ENCODE measurements around the gene BCAS3. TPM values are rescaled to one million over a fixed set of nuclear protein-coding genes. Genes with fewer than 3 reads are reported as not detected.

The BCAS3 gene
- total and polyA plus RNA-seq, 10 donors, result 3.7 to 56.0 (median 42.3) TPM

DNA sequence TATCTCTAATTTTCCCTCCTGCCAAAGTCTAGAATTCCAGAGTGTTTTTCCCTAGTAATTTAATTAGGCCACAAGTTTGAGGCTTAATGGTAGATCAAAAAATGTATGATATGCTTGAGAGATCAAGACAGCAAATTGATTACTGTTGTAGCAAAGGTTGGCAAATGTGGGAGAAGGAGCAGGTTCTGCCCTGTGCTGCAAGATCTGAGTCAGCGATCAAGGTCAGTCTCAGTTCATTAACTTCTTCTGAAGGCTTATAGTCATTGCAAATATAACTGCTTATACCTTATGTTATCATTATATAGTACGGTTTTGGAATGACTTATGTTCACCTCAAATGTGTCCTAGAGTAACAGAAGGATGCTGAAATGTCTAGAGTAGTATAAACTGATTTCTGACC lies 490.9 kb downstream of the BCAS3 start:
- peaks cover 0 to 23% (median 0%) of the 10 kb centered on the region in 6 donors for H3K36me3 ChIP-seq
- DNase-seq, result no peak
- no peaks in the 10 kb centered on the region for H3K27me3 ChIP-seq (replicated peaks in 1 of 7)
- H3K27ac ChIP-seq, result no peak overlapping the region
- H3K9me3 ChIP-seq, result peaks cover 0 to 10% (median 7%) of the 10 kb centered on the region in 8 donors
- no peak for TF ChIP-seq POLR2AphosphoS5 (IDR thresholded peaks at IDR 0.05)
- TF ChIP-seq, protein P1, sequence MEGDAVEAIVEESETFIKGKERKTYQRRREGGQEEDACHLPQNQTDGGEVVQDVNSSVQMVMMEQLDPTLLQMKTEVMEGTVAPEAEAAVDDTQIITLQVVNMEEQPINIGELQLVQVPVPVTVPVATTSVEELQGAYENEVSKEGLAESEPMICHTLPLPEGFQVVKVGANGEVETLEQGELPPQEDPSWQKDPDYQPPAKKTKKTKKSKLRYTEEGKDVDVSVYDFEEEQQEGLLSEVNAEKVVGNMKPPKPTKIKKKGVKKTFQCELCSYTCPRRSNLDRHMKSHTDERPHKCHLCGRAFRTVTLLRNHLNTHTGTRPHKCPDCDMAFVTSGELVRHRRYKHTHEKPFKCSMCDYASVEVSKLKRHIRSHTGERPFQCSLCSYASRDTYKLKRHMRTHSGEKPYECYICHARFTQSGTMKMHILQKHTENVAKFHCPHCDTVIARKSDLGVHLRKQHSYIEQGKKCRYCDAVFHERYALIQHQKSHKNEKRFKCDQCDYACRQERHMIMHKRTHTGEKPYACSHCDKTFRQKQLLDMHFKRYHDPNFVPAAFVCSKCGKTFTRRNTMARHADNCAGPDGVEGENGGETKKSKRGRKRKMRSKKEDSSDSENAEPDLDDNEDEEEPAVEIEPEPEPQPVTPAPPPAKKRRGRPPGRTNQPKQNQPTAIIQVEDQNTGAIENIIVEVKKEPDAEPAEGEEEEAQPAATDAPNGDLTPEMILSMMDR (IDR thresholded peaks at IDR 0.05 in 8 of 11, conservative IDR thresholded peaks at IDR 0.05 in 3 of 11), result no peak
- no peak for TF ChIP-seq POLR2A (IDR thresholded peaks at IDR 0.05)
- H3K4me1 ChIP-seq, result no peaks in the 10 kb centered on the region
- no peak overlapping the region for H3K4me3 ChIP-seq
- 66 to 86% (median 82%) methylated on average over 2 of the region's 2 CpGs for WGBS, 5 donors
- intact Hi-C loops (cut with DNase I; ENCODE audit: low total_unique reads), result no loop called here

DNA sequence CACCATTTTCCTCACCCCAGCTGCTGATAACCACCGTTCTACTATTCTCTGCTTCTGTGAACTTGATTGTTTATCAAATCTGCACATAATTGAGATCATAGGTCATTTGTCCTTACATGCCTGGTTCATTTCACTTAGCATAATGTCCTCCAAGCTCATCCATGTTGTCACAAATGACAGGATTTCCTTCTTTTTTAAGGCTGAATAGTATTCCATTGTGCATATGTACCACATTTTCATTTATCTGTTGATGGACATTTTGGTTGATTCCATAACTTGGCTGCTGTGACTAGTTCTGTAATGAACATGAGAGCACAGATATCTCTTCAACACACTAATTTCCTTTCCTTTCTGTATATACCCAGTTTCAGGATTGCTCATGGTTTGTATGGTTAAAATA lies 496.7 kb downstream of the BCAS3 start:
- WGBS, 5 donors, result 82 to 96% (median 93%) methylated on average over 1 of the region's 1 CpG
- no peaks in the 10 kb centered on the region for H3K9me3 ChIP-seq
- no peak overlapping the region for H3K4me3 ChIP-seq
- no peaks in the 10 kb centered on the region for H3K27me3 ChIP-seq (replicated peaks in 1 of 7)
- no peak overlapping the region for H3K27ac ChIP-seq
- no peak for DNase-seq
- peaks cover 0 to 23% (median 0%) of the 10 kb centered on the region in 6 donors for H3K36me3 ChIP-seq
- H3K4me1 ChIP-seq, result no peaks in the 10 kb centered on the region
- intact Hi-C loops (cut with DNase I; ENCODE audit: low total_unique reads), result no loop called here
- TF ChIP-seq POLR2A (IDR thresholded peaks at IDR 0.05), result no peak
- TF ChIP-seq, protein P1 (IDR thresholded peaks at IDR 0.05 in 8 of 11, conservative IDR thresholded peaks at IDR 0.05 in 3 of 11), result no peak
- TF ChIP-seq POLR2AphosphoS5 (IDR thresholded peaks at IDR 0.05), result no peak

DNA sequence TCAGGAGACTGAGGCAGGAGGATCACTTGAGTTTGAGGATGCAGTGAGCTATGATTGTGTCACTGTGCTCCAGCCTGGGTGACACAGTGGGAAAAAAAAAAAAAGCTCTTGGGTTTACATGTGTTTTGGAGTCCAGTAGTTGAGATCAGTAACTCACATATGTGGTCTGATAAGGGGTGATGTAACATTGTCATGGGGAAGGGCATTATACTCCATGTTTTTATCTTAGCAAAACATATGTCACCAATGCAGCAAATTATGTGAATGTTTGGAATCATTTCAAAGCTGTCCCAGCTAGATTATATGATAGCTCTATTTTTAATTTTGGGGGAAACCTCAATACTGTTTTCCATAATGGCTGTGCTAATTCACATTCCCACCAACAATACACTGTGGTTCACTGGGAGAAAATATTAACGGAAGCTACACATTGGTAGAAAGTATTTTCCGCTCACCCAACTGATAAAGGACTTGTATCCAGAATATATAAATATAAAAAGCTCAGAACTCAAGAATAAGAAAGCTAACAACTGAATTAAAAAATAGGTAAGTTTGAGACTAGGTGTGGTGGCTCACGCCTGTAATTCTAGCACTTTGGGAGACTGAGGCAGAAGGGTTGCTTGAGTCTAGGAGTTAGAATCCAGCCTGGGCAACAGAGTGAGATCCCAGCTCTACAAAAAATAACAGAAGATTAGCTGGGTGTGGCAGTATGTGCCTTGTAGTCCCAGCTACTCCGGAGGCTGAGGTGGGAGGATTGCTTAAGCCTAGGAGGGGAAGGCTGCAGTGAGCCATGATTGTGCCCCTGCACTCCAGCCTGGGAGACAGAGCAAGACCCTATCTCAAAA lies 497.9 kb downstream of the BCAS3 start:
- Histone ChIP-seq H3K36me3 (peaks cover 0 to 15% (median 0%) of the 10 kb centered on the region in 6 donors), H3K27ac (no peak overlapping the region), H3K27me3 (replicated peaks in 1 of 7) (no peaks in the 10 kb centered on the region), H3K9me3 (no peaks in the 10 kb centered on the region), H3K4me1 (no peaks in the 10 kb centered on the region), H3K4me3 (no peak overlapping the region)
- TF ChIP-seq POLR2AphosphoS5 (IDR thresholded peaks at IDR 0.05) (no peak), POLR2A (IDR thresholded peaks at IDR 0.05) (no peak)
- TF ChIP-seq, protein P1 (IDR thresholded peaks at IDR 0.05 in 8 of 11, conservative IDR thresholded peaks at IDR 0.05 in 3 of 11), result no peak
- DNase-seq, result no peak
- intact Hi-C loops (cut with DNase I; ENCODE audit: low total_unique reads), result no loop called here
- WGBS, 5 donors, result 95 to 98% (median 97%) methylated on average over 4 of the region's 4 CpGs

DNA sequence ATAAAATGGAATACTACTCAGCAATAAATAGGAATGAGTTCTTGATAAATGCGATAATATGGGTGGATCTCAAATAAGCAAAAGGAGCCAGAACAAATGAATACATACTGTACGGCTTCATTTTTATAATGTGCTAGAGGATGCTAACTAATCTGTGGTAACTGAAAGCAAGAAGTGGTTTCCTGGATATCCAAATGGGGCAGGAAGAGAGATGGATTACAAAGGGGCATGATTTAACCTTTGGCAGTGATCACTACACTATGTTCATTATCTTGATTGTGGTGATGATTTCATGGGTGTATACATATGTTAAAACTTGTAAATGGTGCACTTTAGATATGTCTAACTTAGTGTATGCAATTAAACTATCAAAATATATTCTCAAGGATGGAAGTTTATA lies 499.7 kb downstream of the BCAS3 start:
- Histone ChIP-seq H3K36me3 (peaks cover 0 to 2% (median 0%) of the 10 kb centered on the region in 6 donors), H3K9me3 (no peaks in the 10 kb centered on the region), H3K4me3 (no peak overlapping the region), H3K27me3 (replicated peaks in 1 of 7) (no peaks in the 10 kb centered on the region), H3K27ac (no peak overlapping the region), H3K4me1 (no peaks in the 10 kb centered on the region)
- TF ChIP-seq POLR2AphosphoS5 (IDR thresholded peaks at IDR 0.05), result no peak
- TF ChIP-seq, protein P1 (IDR thresholded peaks at IDR 0.05 in 8 of 11, conservative IDR thresholded peaks at IDR 0.05 in 3 of 11), result no peak
- no peak for TF ChIP-seq POLR2A (IDR thresholded peaks at IDR 0.05)
- intact Hi-C loops (cut with DNase I; ENCODE audit: low total_unique reads), result no loop called here
- WGBS, 5 donors, result 88 to 96% (median 95%) methylated on average over 2 of the region's 2 CpGs
- DNase-seq, result no peak

Data from spleen (tissue), 11 donors.